Smooth muscle cell (in vitro differentiated cells): ENCODE data around the gene SFSWAP. TPM values are rescaled to one million over a fixed set of nuclear protein-coding genes. Genes with fewer than 3 reads are reported as not detected.

ENCODE experiments used
- DNase-seq: peaks from one replicate; lab custom pipeline; 2025; ENCODE audit not compliant: unreplicated experiment; lab: John Stamatoyannopoulos, UW
- H2AFZ ChIP-seq: fragments of 200-600 bp; sonication (generic); 2 replicates; pipeline ENCODE4 v1.6.0; 2016; ENCODE audit warnings: antibody characterized with exemption, low read depth, mild to moderate bottlenecking
- H3F3A ChIP-seq: fragments of 200-600 bp; sonication (generic); 2 replicates; pipeline ENCODE4 v1.6.0; 2017; ENCODE audit warnings: antibody characterized with exemption, low read depth
- H3K27ac ChIP-seq: fragments of 200-600 bp; sonication (generic); 2 replicates; pipeline ENCODE4 v1.5.1; 2016; ENCODE audit warnings: low read depth, mild to moderate bottlenecking
- H3K27me3 ChIP-seq: fragments of 200-600 bp; sonication (generic); 2 replicates; pipeline ENCODE4 v1.6.1; 2016; ENCODE audit warnings: low read depth, mild to moderate bottlenecking
- H3K36me3 ChIP-seq: fragments of 200-600 bp; sonication (generic); 2 replicates; pipeline ENCODE4 v1.5.1; 2016; ENCODE audit warnings: low read depth
- H3K4me1 ChIP-seq: fragments of 200-600 bp; sonication (generic); 2 replicates; pipeline ENCODE4 v1.5.1; 2016; ENCODE audit warnings: low read depth
- H3K4me2 ChIP-seq: fragments of 200-600 bp; sonication (generic); 2 replicates; pipeline ENCODE4 v1.6.0; 2016; ENCODE audit warnings: mild to moderate bottlenecking
- H3K4me3 ChIP-seq: fragments of 200-600 bp; sonication (generic); 2 replicates; pipeline ENCODE4 v1.5.1; 2016; ENCODE audit warnings: mild to moderate bottlenecking
- H3K79me2 ChIP-seq: fragments of 200-600 bp; sonication (generic); 2 replicates; pipeline ENCODE4 v1.6.0; 2016; ENCODE audit warnings: low read depth, mild to moderate bottlenecking
- H3K9ac ChIP-seq: fragments of 200-600 bp; sonication (generic); 2 replicates; pipeline ENCODE4 v1.6.0; 2016; ENCODE audit warnings: low read depth
- H3K9me3 ChIP-seq: fragments of 200-600 bp; sonication (generic); replicated peaks from 2 replicates; pipeline ENCODE4 v1.5.1; 2016; ENCODE audit warnings: low read depth
- H4K20me1 ChIP-seq: fragments of 200-600 bp; sonication (generic); 2 replicates; pipeline ENCODE4 v1.6.0; 2016; ENCODE audit warnings: low read depth
- WGBS: methylation state at CpG from one replicate; pipeline ENCODE4 v1.1.7; 2016; ENCODE audit warnings: low lambda C conversion rate; 5-methylcytosine and 5-hydroxymethylcytosine counted together
- polyA plus RNA-seq: library from polyadenylated mRNA; unstranded; fragments of >200 nt; fragmentation: Nextera tagmentation; extraction: Ambion mirVana; gene quantifications from 2 replicates; pipeline ENCODE4 v1.2.1, GENCODE V29; 2016
- total RNA-seq: library from RNA; depleted of rRNA; stranded (reverse); fragments of >200 nt; gene quantifications from 2 replicates; pipeline ENCODE4 v1.2.3, GENCODE V29; 2014
- TF ChIP-seq, protein P1 (sequence below): fragments of 200-600 bp; sonication (generic); IDR thresholded peaks from 2 replicates; pipeline ENCODE4 v1.5.1; 2017; ENCODE audit warnings: borderline replicate concordance, mild to moderate bottlenecking, antibody characterized with exemption; ENCODE audit not compliant: insufficient read depth, poor library complexity, severe bottlenecking

SFSWAP gene
- total and polyA plus RNA-seq, 2 experiments from 2014 or later: 24.1 to 32.3 TPM

DNA sequence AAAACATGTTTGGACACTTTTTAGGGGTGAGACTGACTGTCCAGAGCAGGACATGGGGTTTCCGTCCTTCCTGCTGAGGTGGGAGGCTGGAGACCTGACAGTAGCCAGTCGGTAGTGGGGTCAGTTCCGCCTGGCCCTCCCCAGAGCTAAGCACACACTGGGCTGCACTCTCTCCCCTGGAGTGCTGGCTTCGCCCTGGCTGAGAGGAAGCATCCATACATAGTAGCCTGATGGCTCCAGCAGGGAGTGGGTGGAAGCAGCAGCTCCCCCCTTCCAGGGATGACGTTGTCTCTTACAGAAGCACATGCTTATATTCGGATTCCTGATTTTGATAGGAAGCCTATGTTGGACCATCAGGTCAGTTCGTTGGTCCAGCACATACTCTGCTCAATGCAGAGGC is 40.4 kb downstream of the SFSWAP start:
- Histone ChIP-seq H3K4me1 (no peaks in the 10 kb centered on the region), H3K27me3 (no peaks in the 10 kb centered on the region), H2AFZ (no peak overlapping the region), H3K4me3 (no peak overlapping the region), H3K27ac (no peak overlapping the region), H3K4me2 (no peak overlapping the region), H4K20me1 (peaks cover 27% of the 10 kb centered on the region), H3K9ac (no peak overlapping the region), H3F3A (no peaks in the 10 kb centered on the region), H3K9me3 (no peaks in the 10 kb centered on the region), H3K36me3 (peaks cover 11% of the 10 kb centered on the region), H3K79me2 (no peaks in the 10 kb centered on the region)
- no peak for DNase-seq
- TF ChIP-seq, protein P1, sequence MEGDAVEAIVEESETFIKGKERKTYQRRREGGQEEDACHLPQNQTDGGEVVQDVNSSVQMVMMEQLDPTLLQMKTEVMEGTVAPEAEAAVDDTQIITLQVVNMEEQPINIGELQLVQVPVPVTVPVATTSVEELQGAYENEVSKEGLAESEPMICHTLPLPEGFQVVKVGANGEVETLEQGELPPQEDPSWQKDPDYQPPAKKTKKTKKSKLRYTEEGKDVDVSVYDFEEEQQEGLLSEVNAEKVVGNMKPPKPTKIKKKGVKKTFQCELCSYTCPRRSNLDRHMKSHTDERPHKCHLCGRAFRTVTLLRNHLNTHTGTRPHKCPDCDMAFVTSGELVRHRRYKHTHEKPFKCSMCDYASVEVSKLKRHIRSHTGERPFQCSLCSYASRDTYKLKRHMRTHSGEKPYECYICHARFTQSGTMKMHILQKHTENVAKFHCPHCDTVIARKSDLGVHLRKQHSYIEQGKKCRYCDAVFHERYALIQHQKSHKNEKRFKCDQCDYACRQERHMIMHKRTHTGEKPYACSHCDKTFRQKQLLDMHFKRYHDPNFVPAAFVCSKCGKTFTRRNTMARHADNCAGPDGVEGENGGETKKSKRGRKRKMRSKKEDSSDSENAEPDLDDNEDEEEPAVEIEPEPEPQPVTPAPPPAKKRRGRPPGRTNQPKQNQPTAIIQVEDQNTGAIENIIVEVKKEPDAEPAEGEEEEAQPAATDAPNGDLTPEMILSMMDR: no peak
- WGBS: 94% methylated on average over 7 of the region's 7 CpGs

DNA sequence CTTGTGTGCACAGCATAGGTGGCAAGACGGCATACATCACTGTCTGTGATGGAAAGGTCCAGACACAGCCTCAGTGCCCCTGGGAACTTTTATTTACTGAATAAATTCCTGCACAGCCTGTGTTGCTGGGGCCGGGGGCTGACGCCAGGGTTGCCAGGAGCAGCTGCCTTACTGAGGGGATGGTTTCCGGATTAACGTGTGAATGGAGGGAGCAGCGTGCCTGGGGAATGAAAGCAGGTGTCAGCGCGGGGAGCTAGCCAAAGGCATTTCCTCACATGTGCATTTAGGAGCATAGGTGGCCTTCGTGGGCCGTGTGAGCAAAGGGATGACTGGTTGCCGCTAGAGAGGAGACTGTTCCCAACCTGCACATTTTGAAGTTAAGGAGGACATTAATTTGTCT is 41.6 kb downstream of the SFSWAP start:
- H3K79me2 ChIP-seq: no peaks in the 10 kb centered on the region
- no peak overlapping the region for H3K4me2 ChIP-seq
- no peaks in the 10 kb centered on the region for H3K9me3 ChIP-seq
- H3K27ac ChIP-seq: no peak overlapping the region
- no peak for DNase-seq
- no peak overlapping the region for H3K4me3 ChIP-seq
- 92% methylated on average over 11 of the region's 11 CpGs for WGBS
- TF ChIP-seq, protein P1: no peak
- H3F3A ChIP-seq: no peaks in the 10 kb centered on the region
- H2AFZ ChIP-seq: no peak overlapping the region
- H3K4me1 ChIP-seq: no peaks in the 10 kb centered on the region
- H4K20me1 ChIP-seq: peaks cover 27% of the 10 kb centered on the region
- H3K27me3 ChIP-seq: no peaks in the 10 kb centered on the region
- no peak overlapping the region for H3K9ac ChIP-seq
- peaks cover 11% of the 10 kb centered on the region for H3K36me3 ChIP-seq

DNA sequence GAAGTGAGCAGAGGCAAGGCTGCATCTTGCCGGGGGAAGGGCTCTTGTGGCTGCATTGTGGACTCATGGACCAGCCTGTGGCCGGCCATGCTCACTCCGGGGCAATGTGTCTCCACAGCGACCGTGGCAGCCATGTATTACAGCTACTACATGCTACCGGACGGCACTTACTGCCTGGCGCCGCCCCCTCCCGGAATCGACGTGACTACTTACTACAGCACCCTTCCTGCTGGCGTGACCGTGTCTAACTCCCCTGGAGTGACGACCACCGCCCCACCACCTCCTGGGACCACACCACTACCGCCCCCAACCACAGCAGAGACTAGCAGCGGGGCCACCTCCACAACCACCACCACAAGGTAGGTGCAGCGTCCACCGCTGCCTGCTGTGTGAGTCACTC is 42.1 kb downstream of the SFSWAP start:
- Histone ChIP-seq H3K9ac (no peak overlapping the region), H3K27ac (no peak overlapping the region), H3K36me3 (peaks cover 11% of the 10 kb centered on the region), H3K9me3 (no peaks in the 10 kb centered on the region), H3K4me1 (no peaks in the 10 kb centered on the region), H3K4me3 (no peak overlapping the region), H3K79me2 (no peaks in the 10 kb centered on the region), H2AFZ (no peak overlapping the region), H3K4me2 (no peak overlapping the region), H4K20me1 (peaks cover 27% of the 10 kb centered on the region), H3F3A (no peaks in the 10 kb centered on the region), H3K27me3 (no peaks in the 10 kb centered on the region)
- 91% methylated on average over 20 of the region's 20 CpGs for WGBS
- no peak for DNase-seq
- TF ChIP-seq, protein P1: no peak

DNA sequence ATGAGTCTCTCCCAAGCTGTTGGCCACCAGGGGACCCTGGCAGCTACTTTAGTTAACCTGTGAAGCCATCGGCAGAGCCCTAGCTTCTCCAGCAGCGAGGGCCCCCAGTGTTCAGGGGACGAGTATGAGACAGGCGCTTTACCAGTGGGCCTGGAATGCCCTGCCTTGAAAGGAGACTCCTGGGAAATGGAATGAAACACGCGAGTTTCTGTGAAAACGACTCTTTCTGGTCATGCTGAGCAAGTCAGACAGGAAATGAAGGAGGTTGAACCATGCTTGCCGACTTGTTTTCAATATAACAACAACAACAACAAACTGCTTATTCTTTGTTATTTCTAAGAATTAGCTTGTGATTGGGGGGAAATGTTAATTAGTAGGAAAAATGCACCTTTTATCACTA is 42.9 kb downstream of the SFSWAP start:
- H3F3A ChIP-seq: no peaks in the 10 kb centered on the region
- no peak overlapping the region for H3K4me2 ChIP-seq
- no peaks in the 10 kb centered on the region for H3K4me1 ChIP-seq
- WGBS: 91% methylated on average over 8 of the region's 8 CpGs
- H3K36me3 ChIP-seq: peaks cover 11% of the 10 kb centered on the region
- peaks cover 22% of the 10 kb centered on the region for H4K20me1 ChIP-seq
- no peak overlapping the region for H3K9ac ChIP-seq
- TF ChIP-seq, protein P1: no peak
- H3K9me3 ChIP-seq: no peaks in the 10 kb centered on the region
- no peaks in the 10 kb centered on the region for H3K27me3 ChIP-seq
- H3K27ac ChIP-seq: no peak overlapping the region
- no peaks in the 10 kb centered on the region for H3K79me2 ChIP-seq
- no peak overlapping the region for H3K4me3 ChIP-seq
- DNase-seq: no peak
- H2AFZ ChIP-seq: no peak overlapping the region
